GM18867 (cell line): ENCODE data around the gene TRABD2A.
"Not testable (repeated sequence)": the region's sequence is repeated elsewhere in the genome, so short reads cannot be mapped to it uniquely, and the experiment has no call there.

Source experiments
- ATAC-seq: cut with Tn5 transposase; IDR thresholded peaks from one replicate; pipeline ENCODE4 v1.9.1; 2021; ENCODE audit warnings: mild to moderate bottlenecking, moderate library complexity; ENCODE audit not compliant: unreplicated experiment

The TRABD2A gene

GRCh38 chr2:84785950-84786349, 94.9 kb downstream of the TRABD2A start:
- no peak for ATAC-seq

GRCh38 chr2:84782717-84783442, 98.0 kb downstream of the TRABD2A start:
- no peak for ATAC-seq

- peak; percentile 97 for ATAC-seq
These were observed 98.8 kb downstream of the TRABD2A start for GRCh38 chr2:84781942-84782716.

- no peak for ATAC-seq
These were observed 101.1 kb downstream of the TRABD2A start for GRCh38 chr2:84779781-84780180.

GRCh38 chr2:84778911-84779690, 101.8 kb downstream of the TRABD2A start:
- ATAC-seq: no peak

- no peak for ATAC-seq
These were observed 104.9 kb downstream of the TRABD2A start for GRCh38 chr2:84776011-84776410.

GRCh38 chr2:84773562-84773961, 107.3 kb downstream of the TRABD2A start:
- not testable (repeated sequence) for ATAC-seq
